ENCODE data around the gene ARID1B.

Gene ARID1B

DNA sequence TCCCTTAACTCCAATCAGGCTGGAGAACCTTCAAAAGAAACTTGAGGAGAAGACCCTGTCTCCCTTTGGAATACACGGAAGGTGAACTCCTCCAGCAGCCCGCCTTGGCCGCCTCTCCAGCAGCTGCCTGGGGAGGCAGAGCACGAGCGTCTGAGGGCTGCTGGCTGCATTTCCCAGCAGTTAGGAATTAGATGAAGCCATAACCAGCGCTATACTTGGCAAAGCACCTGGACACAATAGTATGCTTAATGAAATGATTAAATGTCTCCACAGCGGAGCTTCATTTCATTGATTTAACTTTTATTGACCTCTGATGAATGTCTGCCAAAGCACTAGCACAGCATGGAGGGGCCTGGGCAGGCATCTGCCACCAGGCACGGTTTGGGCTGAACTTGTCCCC is 472.6 kb downstream of the ARID1B start:
- no peaks in the 10 kb centered on the region for H3K36me3 ChIP-seq (replicated peaks)
- in situ Hi-C loops (cut with MboI; ENCODE audit: low sequenced_read_pairs) = no loop called here
- no peaks in the 10 kb centered on the region for H3K27me3 ChIP-seq (ENCODE audit: low read depth)
- DNase-seq (ENCODE audit: low spot score in 2 of 2) = no peak
- no peaks in the 10 kb centered on the region; the same call in 1 of the 2 replicates for H3K9me3 ChIP-seq
- H3K4me3 ChIP-seq = no peak overlapping the region
- H3K4me1 ChIP-seq = no peaks in the 10 kb centered on the region; the same call in 1 of the 2 replicates

- Histone ChIP-seq H3K27me3 (ENCODE audit: low read depth) (no peaks in the 10 kb centered on the region), H3K4me3 (no peak overlapping the region), H3K36me3 (replicated peaks) (no peaks in the 10 kb centered on the region), H3K4me1 (no peaks in the 10 kb centered on the region), H3K9me3 (no peaks in the 10 kb centered on the region; the same call in 1 of the 2 replicates)
- in situ Hi-C loops (cut with MboI; ENCODE audit: low sequenced_read_pairs) = no loop called here
- DNase-seq (ENCODE audit: low spot score in 2 of 2) = no peak
Measured at GRCh38 chr6:157251586-157252247, 474.5 kb downstream of the ARID1B start.

GRCh38 chr6:157253017-157253416 is 475.8 kb downstream of the ARID1B start:
- H3K9me3 ChIP-seq = no peaks in the 10 kb centered on the region; the same call in 1 of the 2 replicates
- DNase-seq (ENCODE audit: low spot score in 2 of 2) = no peak
- no peaks in the 10 kb centered on the region for H3K4me1 ChIP-seq
- H3K4me3 ChIP-seq = no peak overlapping the region
- no peaks in the 10 kb centered on the region for H3K36me3 ChIP-seq (replicated peaks)
- in situ Hi-C loops (cut with MboI; ENCODE audit: low sequenced_read_pairs) = no loop called here
- no peaks in the 10 kb centered on the region for H3K27me3 ChIP-seq (ENCODE audit: low read depth)

DNA sequence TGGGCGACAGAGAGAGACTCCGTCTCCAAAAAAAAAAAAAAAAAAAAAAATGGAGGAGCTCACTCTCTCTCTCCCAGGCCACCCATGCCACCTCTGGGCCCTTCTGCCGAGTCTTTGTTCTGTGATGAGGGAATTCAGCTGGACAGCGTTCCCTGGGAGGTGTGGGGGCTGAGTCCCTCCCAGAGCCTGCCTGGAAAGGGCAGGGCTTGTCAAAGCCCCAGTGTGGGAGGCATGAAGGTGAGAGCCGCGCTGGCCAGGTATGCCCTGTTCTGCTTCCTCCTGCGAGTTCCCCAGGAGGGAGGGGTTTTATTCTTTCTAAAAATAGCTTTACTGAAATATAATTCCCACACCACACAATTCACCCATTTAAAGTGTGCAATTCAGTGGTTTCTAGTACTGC is 476.5 kb downstream of the ARID1B start:
- H3K4me3 ChIP-seq = no peak overlapping the region
- in situ Hi-C loops (cut with MboI; ENCODE audit: low sequenced_read_pairs) = no loop called here
- no peaks in the 10 kb centered on the region for H3K9me3 ChIP-seq
- H3K4me1 ChIP-seq = no peaks in the 10 kb centered on the region
- H3K27me3 ChIP-seq (ENCODE audit: low read depth) = no peaks in the 10 kb centered on the region
- DNase-seq (ENCODE audit: low spot score in 2 of 2) = no peak
- H3K36me3 ChIP-seq (replicated peaks) = no peaks in the 10 kb centered on the region

- H3K9me3 ChIP-seq = no peaks in the 10 kb centered on the region
- H3K36me3 ChIP-seq (replicated peaks) = no peaks in the 10 kb centered on the region
- DNase-seq (ENCODE audit: low spot score in 2 of 2) = no peak
- no peak overlapping the region for H3K4me3 ChIP-seq
- in situ Hi-C loops (cut with MboI; ENCODE audit: low sequenced_read_pairs) = no loop called here
- no peaks in the 10 kb centered on the region for H3K4me1 ChIP-seq
- H3K27me3 ChIP-seq (ENCODE audit: low read depth) = no peaks in the 10 kb centered on the region
Measured at GRCh38 chr6:157254538-157254937, 477.4 kb downstream of the ARID1B start.

- no peak overlapping the region for H3K4me3 ChIP-seq
- no peaks in the 10 kb centered on the region for H3K4me1 ChIP-seq
- in situ Hi-C loops (cut with MboI; ENCODE audit: low sequenced_read_pairs) = no loop called here
- H3K27me3 ChIP-seq (ENCODE audit: low read depth) = no peaks in the 10 kb centered on the region
- H3K36me3 ChIP-seq (replicated peaks) = no peaks in the 10 kb centered on the region
- DNase-seq (ENCODE audit: low spot score in 2 of 2) = no peak
- H3K9me3 ChIP-seq = no peaks in the 10 kb centered on the region
Measured at GRCh38 chr6:157255079-157255478, 477.9 kb downstream of the ARID1B start.

- H3K36me3 ChIP-seq (replicated peaks) = no peaks in the 10 kb centered on the region
- in situ Hi-C loops (cut with MboI; ENCODE audit: low sequenced_read_pairs) = no loop called here
- DNase-seq (ENCODE audit: low spot score in 2 of 2) = no peak
Measured at GRCh38 chr6:157258878-157259277, 481.7 kb downstream of the ARID1B start.

DNA sequence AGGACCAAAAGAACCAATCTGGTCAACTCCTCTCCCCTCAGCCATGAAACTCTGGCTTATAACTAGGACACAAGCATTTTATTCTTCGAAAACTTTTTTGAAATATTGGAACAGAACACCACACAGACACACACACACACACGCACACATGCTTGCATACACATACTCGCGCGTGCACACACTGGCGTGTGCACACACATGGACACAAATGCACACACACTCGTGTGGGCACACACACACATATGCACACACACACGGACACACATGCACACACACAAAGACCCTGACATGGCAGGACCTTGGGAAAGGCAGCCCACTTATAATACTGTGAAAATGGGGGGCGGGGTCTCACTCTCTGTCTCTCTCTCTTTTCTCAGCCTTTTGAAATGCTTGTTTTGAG is 482.3 kb downstream of the ARID1B start:
- Histone ChIP-seq H3K4me3 (no peak overlapping the region), H3K36me3 (replicated peaks) (no peaks in the 10 kb centered on the region), H3K9me3 (no peaks in the 10 kb centered on the region), H3K4me1 (no peaks in the 10 kb centered on the region), H3K27me3 (ENCODE audit: low read depth) (no peaks in the 10 kb centered on the region)
- in situ Hi-C loops (cut with MboI; ENCODE audit: low sequenced_read_pairs) = no loop called here
- no peak for DNase-seq (ENCODE audit: low spot score in 2 of 2)

More at GRCh38 chr6:157258878-157259277, 481.7 kb downstream of the ARID1B start:
- Histone ChIP-seq H3K9me3 (no peaks in the 10 kb centered on the region), H3K4me1 (no peaks in the 10 kb centered on the region), H3K4me3 (no peak overlapping the region), H3K27me3 (ENCODE audit: low read depth) (no peaks in the 10 kb centered on the region)

Data from HAP-1 (cell line).